ENCODE measurements around the gene EFEMP2.
"Not testable (repeated sequence)": the region's sequence is repeated elsewhere in the genome, so short reads cannot be mapped to it uniquely, and the experiment has no call there.

EFEMP2 gene

DNA sequence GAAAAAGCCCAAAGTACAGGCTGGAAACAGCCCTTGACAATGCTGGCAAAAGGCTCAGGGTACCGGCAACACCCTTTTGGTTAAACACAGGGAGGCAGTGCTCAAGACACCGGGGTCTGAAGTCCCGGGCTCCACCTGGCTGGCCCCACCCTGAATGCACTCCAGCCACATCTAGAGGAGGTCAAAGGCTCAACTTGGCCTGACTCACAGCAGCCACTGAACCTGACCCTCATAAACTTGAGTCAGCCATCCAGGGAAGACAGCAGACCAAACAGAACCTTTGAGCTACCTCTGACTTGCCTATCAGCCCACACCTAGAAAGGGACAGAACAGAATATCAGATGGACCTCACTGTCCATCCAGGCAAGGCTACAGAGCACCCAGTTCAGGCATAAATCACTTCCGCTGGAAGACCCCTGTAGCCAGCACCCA, 18.4 kb downstream of the EFEMP2 start:
- DNase-seq: no peak

DNA sequence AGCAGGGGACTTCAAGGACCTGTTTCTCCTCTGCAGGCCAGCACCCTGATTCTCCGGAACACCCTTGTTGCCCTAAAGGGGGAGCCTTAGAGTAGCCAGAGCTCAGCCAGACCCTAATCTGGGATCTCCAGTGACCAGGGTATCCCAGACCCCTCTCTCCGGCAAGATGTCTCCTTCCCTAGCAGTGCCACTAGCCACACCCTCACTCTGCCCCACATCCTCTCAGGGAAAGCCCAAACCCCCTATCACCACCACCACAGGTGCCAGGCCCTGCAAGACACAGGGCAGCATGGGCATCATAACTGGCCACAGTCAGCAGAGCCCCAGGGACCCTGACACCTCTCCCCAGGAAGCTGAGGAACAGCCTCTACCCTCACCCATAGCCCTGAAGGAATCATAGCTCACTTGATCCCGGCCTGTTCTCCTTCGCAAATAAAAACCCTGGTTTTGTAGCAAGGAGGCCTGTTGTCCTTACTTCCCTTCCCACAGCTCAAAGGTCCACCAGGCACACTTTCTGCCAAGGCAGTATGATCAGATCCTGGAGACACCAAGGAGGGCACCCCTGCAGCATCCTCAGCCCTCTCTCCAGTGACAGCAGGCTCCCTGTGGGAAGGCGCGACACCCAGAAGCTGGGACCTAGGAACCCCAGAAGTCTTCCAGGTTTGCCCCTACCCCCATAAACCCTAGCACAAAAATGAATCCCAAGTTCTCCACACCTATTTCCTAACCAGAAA, 19.2 kb downstream of the EFEMP2 start:
- DNase-seq: no peak

DNA sequence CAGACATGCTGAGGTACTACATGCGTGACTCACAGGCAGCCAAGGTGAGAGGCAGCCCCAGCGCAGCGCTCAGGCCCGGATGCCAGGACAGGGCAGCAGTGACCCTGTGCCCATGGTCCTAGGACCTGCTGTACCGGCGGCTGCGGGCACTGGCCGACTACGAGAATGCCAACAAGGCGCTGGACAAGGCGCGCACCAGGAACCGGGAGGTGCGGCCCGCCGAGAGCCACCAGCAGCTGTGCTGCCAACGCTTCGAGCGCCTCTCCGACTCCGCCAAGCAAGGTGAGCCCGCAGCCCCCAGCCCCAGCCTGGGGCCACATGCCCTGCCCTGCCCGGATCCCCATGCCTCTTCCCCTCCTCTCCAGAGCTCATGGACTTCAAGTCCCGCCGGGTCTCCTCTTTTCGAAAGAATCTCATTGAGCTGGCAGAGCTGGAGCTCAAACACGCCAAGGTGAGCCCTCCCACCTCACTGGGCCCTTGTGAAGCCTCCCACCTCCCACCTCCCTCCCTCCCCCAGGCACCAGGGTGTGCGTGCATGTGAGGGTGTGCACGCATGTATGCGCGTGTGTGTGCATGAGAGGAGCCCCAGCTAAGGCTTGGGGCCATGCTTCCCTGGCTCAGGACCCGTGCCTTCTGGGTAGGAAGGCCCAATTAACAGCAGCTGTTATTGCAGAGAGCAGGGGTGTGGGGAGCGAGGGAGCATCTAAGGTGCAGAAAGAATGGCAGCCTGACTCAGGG, 19.9 kb downstream of the EFEMP2 start:
- no peak for DNase-seq

DNA sequence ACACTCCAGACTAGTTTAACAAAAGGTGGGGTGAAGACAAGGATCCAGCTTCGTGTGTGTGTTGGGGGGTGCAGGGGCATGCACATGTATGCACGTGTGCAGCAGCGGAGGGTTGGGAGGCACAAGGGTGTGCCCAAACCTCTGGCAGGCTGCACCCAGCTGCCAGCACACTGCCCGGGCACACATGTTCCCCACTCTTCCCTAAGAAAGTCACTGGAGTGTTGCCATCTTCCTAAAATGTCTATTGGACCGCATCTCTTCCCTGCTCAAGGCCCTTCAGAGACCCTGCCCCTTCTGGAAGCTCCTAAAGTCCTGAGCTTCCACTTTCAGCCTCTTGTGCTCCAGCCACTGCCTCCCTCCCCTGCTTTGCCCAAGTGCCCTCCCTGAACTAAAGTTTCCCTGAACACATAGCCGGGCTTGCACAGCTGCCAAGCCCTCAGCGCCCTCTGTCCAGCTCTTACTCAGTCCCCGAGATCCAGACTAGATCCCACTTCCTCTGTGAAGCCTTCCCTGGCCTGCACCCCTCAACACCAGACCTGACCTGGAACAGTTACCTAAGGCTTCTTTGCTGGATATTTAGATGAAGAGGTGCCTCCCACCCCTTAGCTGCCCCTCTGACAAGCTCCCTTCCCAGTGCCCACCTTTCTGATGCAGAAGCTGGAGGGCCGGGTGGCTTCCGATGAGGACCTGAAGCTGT, 20.6 kb downstream of the EFEMP2 start:
- DNase-seq: no peak

DNA sequence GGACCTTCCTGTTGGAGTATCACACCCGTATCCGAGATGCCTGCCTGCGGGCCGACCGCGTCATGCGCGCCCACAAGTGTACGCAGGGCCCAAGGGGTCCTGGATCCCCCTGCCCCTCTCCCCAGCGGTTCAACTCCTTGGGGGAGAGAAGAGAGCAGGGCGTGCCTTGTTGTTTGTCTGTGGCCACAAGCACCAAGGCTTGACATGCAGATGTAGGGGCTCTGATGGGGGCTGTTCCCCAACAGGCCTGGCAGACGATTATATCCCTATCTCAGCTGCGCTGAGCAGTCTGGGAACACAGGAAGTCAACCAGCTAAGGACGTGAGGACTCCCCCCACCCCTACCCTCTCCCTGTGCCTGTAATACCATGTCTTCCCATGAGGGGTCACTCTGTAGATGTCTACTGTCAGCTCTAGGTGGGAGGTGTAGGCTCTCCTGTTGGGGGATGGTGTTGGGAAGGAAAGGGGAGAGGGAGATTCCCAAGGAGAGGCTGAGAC, 21.5 kb downstream of the EFEMP2 start:
- peak; percentile 24 to 52 for DNase-seq

DNA sequence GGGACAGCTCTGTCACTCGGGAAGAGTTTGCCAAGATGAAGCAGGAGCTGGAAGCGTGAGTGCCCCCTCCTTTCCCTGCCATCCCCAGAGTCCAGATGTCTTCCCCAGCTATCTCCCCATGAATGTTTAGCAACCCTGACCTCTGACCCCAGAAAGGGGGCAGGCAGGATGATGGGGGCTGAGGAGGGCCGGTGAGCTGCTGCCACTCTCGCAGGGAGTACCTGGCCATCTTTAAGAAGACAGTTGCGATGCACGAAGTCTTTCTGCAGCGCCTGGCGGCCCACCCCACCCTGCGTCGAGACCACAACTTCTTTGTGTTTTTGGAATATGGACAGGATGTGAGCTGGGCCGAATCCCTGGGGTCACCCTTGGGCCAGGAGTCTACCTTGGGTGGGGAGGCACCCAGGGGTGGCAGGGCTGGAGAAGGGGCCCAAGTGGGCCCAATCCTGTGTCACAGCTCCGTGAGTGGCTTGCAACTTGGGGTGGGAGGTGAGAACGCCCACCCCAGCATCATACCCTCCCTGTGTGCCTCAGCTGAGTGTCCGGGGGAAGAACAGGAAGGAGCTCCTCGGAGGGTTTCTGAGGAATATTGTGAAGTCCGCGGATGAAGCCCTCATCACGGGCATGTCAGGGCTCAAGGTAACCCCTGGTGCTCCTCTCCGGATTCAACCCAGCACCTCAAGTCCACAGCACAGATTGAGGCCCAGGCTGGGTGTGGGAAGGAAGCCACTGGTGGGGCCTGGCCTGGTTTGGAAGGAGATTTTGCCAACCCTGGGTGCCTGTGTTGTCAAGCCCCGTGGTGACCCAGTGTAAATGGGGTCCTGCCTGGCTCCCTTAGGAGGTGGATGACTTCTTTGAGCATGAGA, 22.1 kb downstream of the EFEMP2 start:
- DNase-seq: no peak

DNA sequence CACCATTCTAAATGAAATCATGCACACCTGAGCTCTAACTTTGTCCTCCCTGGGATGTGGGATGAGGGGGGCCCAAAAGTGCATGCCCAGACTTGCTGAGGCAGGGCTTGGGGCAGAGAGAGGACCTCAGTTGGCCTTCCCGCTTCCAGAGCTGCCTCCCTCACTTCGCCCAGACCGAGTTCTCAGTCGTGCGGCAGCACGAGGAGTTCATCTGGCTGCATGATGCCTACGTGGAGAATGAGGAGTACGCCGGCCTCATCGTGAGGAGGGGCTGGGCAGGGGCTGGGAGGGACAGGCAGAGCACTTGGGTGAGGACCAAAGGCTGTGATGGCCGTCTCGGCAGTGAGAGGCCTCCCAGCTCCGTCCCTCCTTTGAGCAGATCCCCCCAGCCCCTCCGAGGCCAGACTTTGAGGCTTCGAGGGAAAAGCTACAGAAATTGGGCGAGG, 22.8 kb downstream of the EFEMP2 start:
- DNase-seq: no peak

DNA sequence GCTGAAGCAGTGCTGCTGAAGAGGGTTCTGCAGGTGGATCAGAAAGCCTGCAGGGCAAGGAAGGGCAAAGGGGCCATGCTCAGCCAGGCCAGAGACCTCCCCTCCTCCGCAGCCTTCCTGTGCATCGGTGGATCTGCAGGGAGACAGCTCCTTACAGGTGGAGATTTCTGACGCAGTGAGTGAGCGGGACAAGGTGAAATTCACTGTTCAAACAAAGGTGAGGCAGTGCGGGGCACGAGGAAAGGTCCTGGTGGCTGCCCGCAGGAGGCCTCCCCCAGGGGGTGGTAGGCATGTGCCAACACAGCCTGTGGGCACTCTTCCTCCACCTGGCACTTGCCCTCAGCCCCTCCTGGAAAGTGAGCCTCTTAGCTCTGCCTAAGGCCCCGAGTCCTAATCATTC, 23.2 kb downstream of the EFEMP2 start:
- DNase-seq: no peak

DNA sequence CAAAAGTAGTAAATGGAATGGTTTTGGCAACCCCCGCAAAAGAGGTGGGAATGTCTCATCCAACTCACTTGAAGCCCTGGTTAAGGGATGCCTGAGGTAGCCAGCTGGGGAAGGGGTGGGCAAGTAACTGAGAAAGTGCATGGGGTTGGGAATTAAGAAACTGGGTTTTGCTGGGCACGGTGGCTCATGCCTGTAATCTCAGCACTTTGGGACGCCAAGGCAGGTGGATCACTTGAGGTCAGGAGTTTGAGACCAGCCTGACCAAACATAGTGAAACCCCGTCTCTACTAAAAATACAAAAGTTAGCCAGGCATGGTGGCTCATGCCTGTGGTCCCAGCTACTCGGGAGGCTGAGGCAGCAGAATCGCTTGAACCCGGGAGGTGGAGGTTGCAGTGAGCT, 23.9 kb downstream of the EFEMP2 start:
- not testable (repeated sequence) for DNase-seq

DNA sequence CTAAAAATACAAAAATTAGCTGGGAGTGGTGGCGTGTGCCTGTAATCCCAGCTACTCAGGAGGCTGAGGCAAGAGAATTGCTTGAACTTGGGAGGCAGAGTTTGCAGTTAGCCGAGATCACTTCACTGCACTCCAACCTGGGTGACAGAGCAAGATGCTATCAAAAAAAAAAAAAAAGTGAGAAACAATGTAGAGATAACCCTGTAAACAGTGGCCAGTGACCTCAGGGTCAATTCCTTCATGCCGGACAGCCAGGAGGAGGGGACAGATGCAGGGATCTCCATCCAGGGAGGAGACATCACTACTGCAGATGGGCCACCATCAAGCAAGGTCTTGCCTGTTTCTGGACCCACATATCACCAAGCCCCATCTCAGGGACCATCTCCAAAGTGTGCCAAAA, 24.9 kb downstream of the EFEMP2 start:
- DNase-seq: no peak

DNA sequence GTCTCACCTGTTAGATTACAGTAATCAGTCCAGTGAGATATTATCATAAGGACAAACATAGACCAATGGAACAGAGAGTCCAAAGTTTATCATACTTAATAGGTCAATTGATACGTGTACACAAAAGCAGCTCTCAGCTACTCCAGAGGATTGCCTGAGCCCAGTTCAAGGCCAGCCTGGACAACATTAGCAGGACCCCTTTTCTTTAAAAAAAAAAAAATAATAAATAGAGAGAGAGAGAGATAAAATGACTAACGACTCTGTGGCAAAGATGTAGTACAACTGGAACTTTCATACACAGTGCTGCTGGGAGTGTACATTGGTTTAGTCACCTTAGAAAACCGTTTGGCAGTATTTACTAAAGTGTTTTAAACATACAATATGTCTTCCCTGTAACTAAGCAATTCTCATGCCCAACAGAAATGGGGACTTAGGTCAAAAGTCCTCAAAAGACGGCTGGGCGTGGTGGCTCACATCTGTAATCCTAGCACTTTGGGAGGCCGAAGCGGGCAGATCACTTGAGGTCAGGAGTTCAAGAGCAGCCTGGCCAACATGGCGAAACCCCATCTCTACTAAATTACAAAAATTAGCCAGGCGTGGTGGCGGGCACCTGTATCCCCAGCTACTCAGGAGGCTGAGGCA, 28.2 kb downstream of the EFEMP2 start:
- no peak for DNase-seq

DNA sequence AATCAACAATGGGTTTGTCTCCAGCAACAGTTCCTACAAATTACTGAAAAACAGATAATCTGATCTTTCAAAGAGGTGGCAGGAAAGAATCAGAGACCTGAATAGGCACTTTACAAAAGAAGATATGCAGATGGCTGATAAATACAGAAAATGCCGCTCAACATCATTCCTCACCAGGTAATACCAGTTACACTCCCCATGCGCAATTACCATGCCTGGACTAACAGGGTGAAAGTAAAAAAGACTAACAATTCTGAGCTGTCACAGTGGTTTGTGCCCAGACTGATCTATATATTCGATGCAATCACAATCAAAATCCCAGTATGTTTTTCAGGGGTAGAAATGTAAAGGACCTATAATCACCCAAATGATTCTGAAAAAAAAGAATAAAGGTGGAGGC, 28.8 kb downstream of the EFEMP2 start:
- no peak for DNase-seq

DNA sequence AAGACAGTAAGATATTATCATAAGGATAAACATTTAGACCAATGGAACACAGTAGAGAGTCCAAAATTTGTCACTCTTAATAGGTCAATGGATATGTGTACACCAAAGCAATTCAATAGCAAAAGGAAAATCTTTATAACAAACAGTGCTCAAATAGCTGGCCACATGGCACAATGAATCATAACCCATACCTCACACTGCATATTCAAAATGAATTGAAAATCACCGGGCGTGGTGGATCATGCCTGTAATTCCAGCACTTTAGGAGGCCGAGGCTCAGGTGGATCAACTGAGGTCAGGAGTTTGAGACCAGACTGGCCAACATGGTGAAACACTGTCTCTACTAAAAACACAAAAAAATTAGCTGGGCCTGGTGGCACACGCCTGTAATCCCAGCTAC, 30.5 kb downstream of the EFEMP2 start:
- DNase-seq: no peak

DNA sequence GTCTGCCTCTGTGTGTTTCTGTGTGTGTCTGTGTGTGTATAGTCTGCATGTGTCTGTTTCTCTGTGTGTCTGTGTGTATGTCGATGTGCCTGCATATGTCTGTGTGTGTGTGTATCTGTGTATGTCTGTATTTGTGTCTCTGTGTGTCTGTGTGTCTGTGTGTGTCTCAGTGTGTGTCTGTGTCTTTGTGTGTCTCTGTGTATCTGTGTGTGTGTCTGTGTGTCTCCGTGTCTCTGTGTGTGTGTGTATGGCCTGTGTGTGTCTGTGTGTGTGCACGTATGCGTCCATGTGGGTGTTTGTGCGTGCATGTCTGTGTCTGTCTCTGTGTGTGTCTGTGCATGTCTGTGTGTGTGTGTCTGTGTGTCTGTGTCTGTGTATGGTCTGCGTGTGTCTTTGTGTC, 38.4 kb downstream of the EFEMP2 start:
- DNase-seq: no peak

DNA sequence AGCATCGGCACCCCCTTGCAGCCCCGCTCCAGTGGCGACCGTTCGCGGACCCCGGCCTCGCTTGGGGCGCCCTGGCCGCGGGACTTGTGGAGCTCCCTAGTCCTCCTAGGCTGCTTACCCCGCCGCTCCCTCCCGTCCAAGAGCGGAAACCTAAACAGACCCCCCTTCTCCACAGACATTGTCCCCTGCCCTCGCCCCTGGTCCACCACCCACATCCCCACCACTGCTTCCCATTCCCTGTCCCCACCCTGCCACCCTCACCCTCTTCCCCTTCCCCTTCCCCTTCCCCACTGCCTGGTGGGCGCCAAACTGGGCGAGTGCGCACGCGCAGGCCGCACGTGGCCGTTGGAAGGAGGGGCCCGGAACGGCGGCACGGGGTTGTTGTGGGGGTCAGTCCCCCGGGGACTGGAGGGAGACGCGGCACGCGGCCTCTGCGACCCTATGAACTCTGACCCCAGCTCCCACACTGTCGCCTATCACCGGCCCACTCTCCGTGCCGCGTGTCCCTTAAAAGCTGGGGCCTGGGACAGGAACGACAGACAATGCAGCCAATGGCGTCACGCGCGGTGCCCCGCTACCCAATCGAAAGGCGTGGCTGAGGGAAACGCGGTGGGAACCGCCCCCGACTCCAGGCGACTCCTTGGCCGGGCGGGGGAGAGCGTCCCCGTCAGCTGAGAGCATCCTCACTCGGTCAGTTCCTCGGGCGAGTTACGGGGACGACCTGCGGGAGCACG, 39.1 kb downstream of the EFEMP2 start, which contains the start of gene SNX32:
SNX32 (plus strand) TSS at position 667 of the 734 bp plus-strand sequence. CDS start 103 bp downstream, outside the sequence.
- DNase-seq: peak; percentile 85 to 98

DNA sequence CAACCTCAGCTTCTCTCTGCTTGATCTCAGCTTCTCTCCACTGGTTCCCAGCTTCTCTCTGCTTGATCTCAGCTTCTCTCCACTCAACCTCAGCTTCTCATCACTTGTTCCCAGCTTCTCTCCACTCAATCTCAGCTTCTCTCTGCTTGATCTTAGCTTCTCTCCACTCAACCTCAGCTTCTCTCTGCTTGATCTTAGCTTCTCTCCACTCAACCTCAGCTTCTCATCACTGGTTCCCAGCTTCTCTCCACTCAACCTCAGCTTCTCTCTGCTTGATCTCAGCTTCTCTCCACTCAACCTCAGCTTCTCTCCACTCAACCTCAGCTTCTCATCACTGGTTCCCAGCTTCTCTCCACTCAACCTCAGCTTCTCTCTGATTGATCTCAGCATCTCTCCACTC, 40.4 kb downstream of the EFEMP2 start:
- not testable (repeated sequence) for DNase-seq

DNA sequence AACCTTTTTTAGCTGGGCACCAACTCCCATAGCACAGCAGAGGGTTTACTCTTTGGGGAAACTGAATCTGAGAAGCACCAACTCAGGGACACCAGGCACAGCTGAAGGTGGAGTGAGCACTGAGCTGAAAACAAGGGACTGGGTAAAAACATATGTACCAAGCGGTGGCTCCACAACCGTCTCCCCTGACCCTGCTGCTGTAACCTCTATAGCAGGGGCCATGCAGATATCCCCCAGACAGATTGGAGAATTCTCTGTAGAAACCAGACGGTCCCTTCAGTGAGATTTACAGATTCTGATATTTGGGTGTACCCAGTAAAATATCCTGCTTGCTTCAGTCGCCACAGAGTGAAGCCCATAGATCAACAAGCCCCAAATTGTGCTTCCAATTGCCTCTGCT, 43.1 kb downstream of the EFEMP2 start:
- no peak for DNase-seq

DNA sequence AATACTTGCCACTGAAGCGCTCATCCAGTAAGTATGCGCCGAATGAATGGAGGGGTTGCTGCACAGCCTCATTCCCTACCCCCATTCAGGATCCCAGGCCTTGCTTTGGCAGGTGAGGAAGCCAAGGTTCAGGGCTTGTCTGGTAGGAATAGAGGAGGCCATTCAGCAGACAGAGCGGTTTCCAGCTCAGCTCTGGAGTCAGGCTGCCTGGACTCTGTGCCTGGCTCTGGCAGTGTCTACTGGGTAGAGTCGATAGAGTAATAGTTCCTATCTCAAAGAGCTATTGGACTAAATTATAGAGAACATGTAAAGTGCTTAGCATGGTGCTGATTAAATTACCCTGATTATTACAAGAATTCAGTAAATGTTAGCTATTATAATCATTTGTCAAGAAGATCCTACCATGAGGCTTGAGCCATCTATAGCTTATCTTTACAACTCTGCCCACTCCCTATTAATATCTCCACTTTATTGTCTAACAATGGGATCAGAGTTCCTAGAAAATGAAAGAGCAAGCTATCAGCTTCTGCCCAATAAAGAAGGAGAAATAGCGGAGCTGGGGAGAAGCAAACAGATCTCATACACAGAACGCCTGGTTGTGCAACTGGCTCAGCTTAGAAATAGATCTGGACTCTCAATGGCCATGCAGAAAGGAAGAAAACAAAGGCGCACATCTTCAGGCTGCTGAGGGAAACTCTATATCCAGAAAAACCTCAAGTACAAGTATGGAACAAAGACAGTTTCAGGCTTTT, 45.4 kb downstream of the EFEMP2 start:
- DNase-seq: no peak

DNA sequence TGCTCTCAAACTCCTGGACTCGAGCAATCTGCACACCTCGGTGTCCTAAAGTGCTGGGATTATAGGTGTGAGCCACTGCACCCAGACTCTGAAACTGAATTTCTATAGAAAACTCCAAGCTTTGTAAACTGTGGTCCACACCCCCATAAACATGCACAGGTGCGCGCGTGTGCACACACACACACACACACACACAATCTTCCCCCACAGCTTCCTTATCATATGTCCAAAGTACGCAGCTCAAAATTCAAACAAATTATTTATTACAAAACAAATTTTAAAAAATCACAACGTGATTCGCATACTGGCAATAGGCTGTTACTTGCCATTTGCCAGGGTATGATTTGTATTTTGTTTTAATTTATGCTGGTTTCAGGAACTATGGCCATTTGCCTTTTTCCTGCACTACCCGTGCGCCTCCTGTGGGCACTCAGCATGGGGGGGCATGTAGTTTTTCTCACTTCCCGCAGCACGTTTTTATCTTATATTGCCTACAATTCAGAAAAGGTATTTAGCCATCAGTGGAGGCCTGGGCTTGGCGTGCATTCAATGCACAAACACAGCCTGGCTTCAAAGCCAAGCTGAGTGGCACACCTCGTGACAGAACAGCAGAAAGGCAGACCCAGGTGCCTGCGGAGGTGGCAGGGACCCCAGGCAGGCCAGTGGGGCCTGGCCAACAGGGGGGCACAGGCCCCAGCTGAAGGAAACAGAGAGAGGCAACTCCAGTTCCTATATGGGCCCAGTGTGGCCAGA, 49.6 kb downstream of the EFEMP2 start:
- no peak for DNase-seq

DNA sequence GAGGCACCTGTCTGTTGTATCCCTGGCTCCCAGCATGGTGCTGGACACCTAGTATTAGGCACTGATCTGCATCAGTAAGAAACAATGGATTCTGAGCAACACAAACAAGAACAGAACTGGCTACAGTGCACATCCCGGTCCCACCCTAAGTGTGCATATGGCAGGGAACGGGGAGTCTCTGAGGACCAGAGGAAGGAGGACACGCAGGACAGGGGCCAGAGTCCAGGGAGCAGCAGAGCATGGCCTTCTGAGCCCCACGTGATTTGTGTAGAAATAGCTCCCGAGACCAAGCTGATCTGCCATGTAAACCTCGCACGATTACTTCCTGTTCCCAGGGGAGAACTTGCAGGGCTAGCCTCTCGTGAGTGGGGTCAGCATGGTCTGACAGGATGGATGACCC, 51.5 kb downstream of the EFEMP2 start:
- peak; percentile 17 to 51 for DNase-seq

Data from inflammatory macrophage treated with lipopolysaccharide for 1 hour (primary cell).